Testis (tissue), 3 donors: Measurements from ENCODE around the gene ZC3H7B. TPM values are rescaled to one million over a fixed set of nuclear protein-coding genes. Genes with fewer than 3 reads are reported as not detected.

Source experiments
- DNase-seq: peaks from one replicate; pipeline ENCODE4 v3.0.0-alpha.2; 2019
- H3K27ac ChIP-seq, 2 donors: fragments of 200-600 bp; sonication (generic); one replicate each; pipeline ENCODE4 v1.5.1; 2019
- H3K27me3 ChIP-seq: fragments of 200-600 bp; sonication (generic); one replicate; pipeline ENCODE4 v1.5.1; 2019
- H3K36me3 ChIP-seq: fragments of 200-600 bp; sonication (generic); one replicate; pipeline ENCODE4 v1.5.1; 2017; ENCODE audit warnings: low read depth; ENCODE audit errors: missing control alignments
- H3K4me1 ChIP-seq: fragments of 200-600 bp; sonication (generic); one replicate; pipeline ENCODE4 v1.5.1; 2019
- H3K4me3 ChIP-seq, 2 donors: fragments of 200-600 bp; sonication (generic); one replicate each; pipeline ENCODE4 v1.5.1; 2017 to 2019
- H3K9me3 ChIP-seq: fragments of 200-600 bp; sonication (generic); one replicate; pipeline ENCODE4 v1.5.1; 2017
- POLR2A ChIP-seq: fragments of 450-650 bp; IDR thresholded peaks from one replicate; pipeline ENCODE4 v1.6.1; 2017; ENCODE audit warnings: antibody characterized with exemption, mild to moderate bottlenecking, moderate library complexity
- WGBS, 2 donors: methylation state at CpG; one replicate each; pipeline ENCODE4 v1.1.5; 2018; 5-methylcytosine and 5-hydroxymethylcytosine counted together
- intact Hi-C: fragments of 100-400 bp; cut with DNase I; formaldehyde crosslinking; loops from one replicate; pipeline ENCODE4 v1.15.1; 2023; ENCODE audit warnings: low total_unique reads
- polyA plus RNA-seq: library from polyadenylated mRNA; stranded (reverse); fragments of 350-450 nt; fragmentation: Illumina TruSeq; extraction: RNeasy Lipid Tissue Mini Kit (QIAGEN cat#74804); gene quantifications from one replicate; pipeline ENCODE4 v1.2.3, GENCODE V29; 2014; ENCODE audit warnings: low read depth, low replicate concordance; ENCODE audit not compliant: insufficient read depth
- total RNA-seq, 2 donors: library from RNA; depleted of rRNA; stranded (reverse); fragments of >200 nt; gene quantifications; one replicate each; pipeline ENCODE4 v1.2.3, GENCODE V29; 2016
- TF ChIP-seq, protein P1 (sequence below), 3 experiments: fragments of 450-650 bp in 2 of 3; fragments of 200-600 bp in 1 of 3; sonication (generic) in 1 of 3; IDR thresholded peaks; one replicate each; pipeline ENCODE4 v1.5.1; 2016 to 2019; ENCODE audit warnings: antibody characterized with exemption in 3 of 3, mild to moderate bottlenecking in 2 of 3, moderate library complexity in 1 of 3

Gene ZC3H7B
- total and polyA plus RNA-seq, 3 donors from 2014 or later: 38.9 to 63.0 (median 56.4) TPM

DNA sequence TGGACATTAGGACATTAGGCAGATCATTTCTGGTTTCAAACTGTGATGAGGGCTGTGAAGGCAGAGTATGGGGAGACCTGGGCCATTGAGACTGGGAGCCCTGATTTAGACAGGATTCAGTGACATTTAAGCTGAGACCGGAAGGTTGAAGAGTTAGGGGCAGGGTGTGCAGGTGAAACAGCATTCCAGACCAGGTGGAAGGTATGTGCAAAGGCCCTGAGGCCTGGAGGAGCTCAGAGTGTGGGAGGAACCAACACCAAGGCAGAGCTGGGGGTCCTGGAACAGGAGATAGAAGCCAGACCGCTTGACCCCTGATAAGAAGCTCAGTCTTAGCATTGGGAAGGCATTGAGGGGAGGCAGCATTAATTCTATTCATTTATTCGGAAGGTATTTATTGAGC, 32.5 kb downstream of the ZC3H7B start:
- Histone ChIP-seq H3K4me3 (no peak overlapping the region), H3K27ac (no peak overlapping the region), H3K27me3 (no peaks in the 10 kb centered on the region), H3K9me3 (no peaks in the 10 kb centered on the region), H3K36me3 (no peaks in the 10 kb centered on the region), H3K4me1 (no peaks in the 10 kb centered on the region)
- no peak for DNase-seq
- intact Hi-C loops: no loop called here
- TF ChIP-seq, protein P1, sequence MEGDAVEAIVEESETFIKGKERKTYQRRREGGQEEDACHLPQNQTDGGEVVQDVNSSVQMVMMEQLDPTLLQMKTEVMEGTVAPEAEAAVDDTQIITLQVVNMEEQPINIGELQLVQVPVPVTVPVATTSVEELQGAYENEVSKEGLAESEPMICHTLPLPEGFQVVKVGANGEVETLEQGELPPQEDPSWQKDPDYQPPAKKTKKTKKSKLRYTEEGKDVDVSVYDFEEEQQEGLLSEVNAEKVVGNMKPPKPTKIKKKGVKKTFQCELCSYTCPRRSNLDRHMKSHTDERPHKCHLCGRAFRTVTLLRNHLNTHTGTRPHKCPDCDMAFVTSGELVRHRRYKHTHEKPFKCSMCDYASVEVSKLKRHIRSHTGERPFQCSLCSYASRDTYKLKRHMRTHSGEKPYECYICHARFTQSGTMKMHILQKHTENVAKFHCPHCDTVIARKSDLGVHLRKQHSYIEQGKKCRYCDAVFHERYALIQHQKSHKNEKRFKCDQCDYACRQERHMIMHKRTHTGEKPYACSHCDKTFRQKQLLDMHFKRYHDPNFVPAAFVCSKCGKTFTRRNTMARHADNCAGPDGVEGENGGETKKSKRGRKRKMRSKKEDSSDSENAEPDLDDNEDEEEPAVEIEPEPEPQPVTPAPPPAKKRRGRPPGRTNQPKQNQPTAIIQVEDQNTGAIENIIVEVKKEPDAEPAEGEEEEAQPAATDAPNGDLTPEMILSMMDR (IDR thresholded peaks at IDR 0.05): no peak
- no peak for TF ChIP-seq POLR2A
- WGBS, 2 donors: 84 to 94% methylated on average over 3 of the region's 3 CpGs

DNA sequence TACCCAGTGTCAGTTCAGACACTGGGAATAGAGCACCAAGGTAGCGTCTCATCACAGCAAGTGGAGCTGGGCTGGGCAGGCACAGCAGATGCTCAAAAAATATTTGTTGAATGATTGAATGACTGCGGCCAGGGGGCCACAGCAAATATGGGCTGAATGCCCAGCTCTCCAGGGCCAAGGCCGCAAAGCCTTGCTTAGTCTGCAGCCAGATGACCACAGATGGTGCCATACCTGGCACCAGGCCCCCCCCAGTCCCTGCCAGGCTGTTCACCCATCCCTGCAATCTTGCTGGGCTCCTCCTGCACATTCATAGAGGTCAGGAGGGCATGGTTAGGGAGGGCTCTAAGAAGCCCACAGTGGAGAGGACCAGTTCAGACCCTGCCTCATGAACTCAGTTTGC, 32.9 kb downstream of the ZC3H7B start:
- Histone ChIP-seq H3K4me3 (no peak overlapping the region), H3K27me3 (no peaks in the 10 kb centered on the region), H3K9me3 (no peaks in the 10 kb centered on the region), H3K27ac (no peak overlapping the region), H3K4me1 (no peaks in the 10 kb centered on the region), H3K36me3 (no peaks in the 10 kb centered on the region)
- intact Hi-C loops: no loop called here
- 68 to 81% methylated on average over 3 of the region's 3 CpGs for WGBS, 2 donors
- no peak for DNase-seq
- no peak for TF ChIP-seq POLR2A
- TF ChIP-seq, protein P1 (IDR thresholded peaks at IDR 0.05): no peak

DNA sequence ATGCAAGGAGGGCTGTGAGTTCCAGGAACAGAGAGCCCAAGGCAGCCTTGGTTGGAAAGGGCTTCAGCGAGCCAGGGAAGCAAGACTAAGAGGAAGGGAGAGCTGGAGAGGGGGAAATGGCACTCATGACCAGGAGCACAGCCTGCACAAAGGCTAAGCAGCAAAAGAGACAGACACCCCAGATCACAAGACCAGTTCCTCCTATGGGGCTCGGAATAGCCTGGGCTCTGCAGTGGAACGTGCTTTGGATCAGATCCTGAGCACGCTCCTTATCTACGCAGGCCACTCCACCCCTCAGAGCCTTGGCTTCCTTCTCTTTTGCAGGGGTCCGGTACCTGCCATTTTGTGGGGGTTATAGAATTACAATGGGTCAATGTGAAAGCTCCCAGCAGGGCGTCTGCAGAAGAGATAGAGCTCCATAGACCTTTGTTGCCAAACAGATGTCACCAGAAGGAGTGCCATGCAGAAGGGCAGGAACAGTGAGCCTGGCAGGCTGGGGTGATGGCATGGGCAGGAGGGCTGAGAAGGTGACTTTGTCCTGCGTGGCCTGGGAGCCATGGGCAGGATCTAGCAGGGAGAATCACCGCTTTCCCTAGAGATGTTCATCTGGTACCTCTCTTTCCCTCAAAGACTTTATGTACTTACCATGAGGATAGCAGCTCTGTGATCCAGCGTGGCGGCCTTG, 33.8 kb downstream of the ZC3H7B start:
- WGBS, 2 donors: 95% methylated on average over 11 of the region's 11 CpGs
- intact Hi-C loops: no loop called here
- no peak for TF ChIP-seq POLR2A
- TF ChIP-seq, protein P1 (IDR thresholded peaks at IDR 0.05): no peak
- Histone ChIP-seq H3K27me3 (no peaks in the 10 kb centered on the region), H3K4me3 (no peak overlapping the region), H3K36me3 (no peaks in the 10 kb centered on the region), H3K27ac (no peak overlapping the region), H3K9me3 (no peaks in the 10 kb centered on the region), H3K4me1 (no peaks in the 10 kb centered on the region)
- DNase-seq: no peak

DNA sequence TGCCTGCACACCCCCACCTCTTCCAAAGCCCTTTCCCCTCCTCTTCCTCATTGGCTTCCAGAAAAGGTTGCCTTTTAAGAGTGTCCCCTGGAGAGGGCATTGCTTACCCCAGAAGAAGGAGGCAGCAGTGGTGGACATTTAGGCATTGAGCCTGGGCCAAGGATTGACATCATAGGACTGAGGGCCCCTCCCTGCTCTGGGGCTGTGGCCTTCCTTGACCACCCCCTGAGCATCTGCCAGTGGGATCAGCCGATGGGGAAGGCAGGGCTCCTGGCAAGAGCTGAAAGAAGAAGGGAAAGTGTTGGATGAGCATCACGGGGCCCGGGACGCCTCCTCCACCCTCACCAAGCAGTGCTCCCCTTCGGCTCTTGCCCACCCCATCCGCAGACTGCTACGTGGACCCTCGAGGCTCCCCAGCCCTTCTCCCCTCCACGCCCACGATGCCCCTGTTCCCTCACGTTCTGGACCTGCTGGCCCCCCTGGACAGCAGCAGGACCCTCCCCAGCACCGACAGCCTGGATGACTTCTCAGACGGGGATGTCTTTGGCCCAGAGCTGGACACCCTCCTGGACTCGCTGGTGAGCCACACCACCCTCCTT, 37.4 kb downstream of the ZC3H7B start:
- Histone ChIP-seq H3K4me1 (no peaks in the 10 kb centered on the region), H3K4me3 (no peak overlapping the region), H3K9me3 (no peaks in the 10 kb centered on the region), H3K36me3 (no peaks in the 10 kb centered on the region), H3K27ac (no peak overlapping the region), H3K27me3 (no peaks in the 10 kb centered on the region)
- WGBS, 2 donors: 81 to 88% methylated on average over 8 to 14 of the region's 14 CpGs
- TF ChIP-seq, protein P1 (IDR thresholded peaks at IDR 0.05): no peak
- no peak for TF ChIP-seq POLR2A
- intact Hi-C loops: no loop called here
- DNase-seq: no peak

DNA sequence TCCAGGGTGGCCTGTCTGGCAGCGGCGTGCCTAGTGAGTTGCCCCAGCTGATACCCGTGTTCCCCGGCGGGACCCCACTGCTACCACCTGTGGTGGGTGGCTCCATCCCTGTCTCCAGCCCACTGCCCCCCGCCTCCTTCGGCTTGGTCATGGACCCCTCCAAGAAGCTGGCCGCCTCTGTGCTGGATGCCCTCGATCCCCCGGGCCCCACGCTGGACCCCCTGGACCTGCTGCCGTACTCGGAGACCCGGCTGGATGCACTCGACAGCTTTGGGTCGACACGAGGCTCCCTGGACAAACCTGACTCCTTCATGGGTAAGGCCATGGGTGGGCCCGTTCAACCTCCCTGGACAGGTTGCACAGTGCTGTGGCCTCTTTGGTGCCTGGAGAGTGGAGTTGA, 38.5 kb downstream of the ZC3H7B start:
- 96% methylated on average over 18 of the region's 18 CpGs for WGBS, 2 donors
- Histone ChIP-seq H3K9me3 (no peaks in the 10 kb centered on the region), H3K27ac (no peak overlapping the region), H3K4me1 (no peaks in the 10 kb centered on the region), H3K27me3 (no peaks in the 10 kb centered on the region), H3K4me3 (no peak overlapping the region), H3K36me3 (no peaks in the 10 kb centered on the region)
- TF ChIP-seq POLR2A: no peak
- TF ChIP-seq, protein P1 (IDR thresholded peaks at IDR 0.05): no peak
- intact Hi-C loops: no loop called here
- no peak for DNase-seq
